Memory B cell (primary cell): Measurements from ENCODE around the gene CALCR.
A peak's percentile ranks its signal among the peaks of the same experiment; 100 is the strongest.

Experiments
- ATAC-seq: fragments of 150-1000 bp; cut with Tn5 transposase; 2 replicates; pipeline ENCODE4 v1.10.0; 2021; ENCODE audit warnings: low read depth, mild to moderate bottlenecking, moderate library complexity
- DNase-seq, 2 donors: peaks; one replicate each; pipeline ENCODE4 v3.0.0; 2022; ENCODE audit warnings: low spot score in 2 of 2
- H3K27ac Mint-ChIP-seq: one replicate; pipeline ENCODE4 v1.8.0; 2022; ENCODE audit warnings: mild to moderate bottlenecking, moderate library complexity, mixed read lengths
- H3K27me3 Mint-ChIP-seq: one replicate; pipeline ENCODE4 v1.8.0; 2022; ENCODE audit warnings: mixed read lengths
- H3K36me3 Mint-ChIP-seq: one replicate; pipeline ENCODE4 v1.8.0; 2022; ENCODE audit warnings: mild to moderate bottlenecking, mixed read lengths
- H3K4me1 Mint-ChIP-seq: one replicate; pipeline ENCODE4 v1.8.0; 2022; ENCODE audit warnings: mixed read lengths
- H3K4me3 Mint-ChIP-seq: one replicate; pipeline ENCODE4 v1.8.0; 2022; ENCODE audit warnings: mild to moderate bottlenecking, moderate library complexity, mixed read lengths
- H3K9me3 Mint-ChIP-seq: one replicate; pipeline ENCODE4 v1.8.0; 2022; ENCODE audit warnings: mixed read lengths

Gene CALCR

GRCh38 chr7:93578762-93579161, 4.2 kb upstream of the CALCR start:
- Mint-ChIP-seq H3K4me1 (peaks cover 9% of the 10 kb centered on the region), H3K27ac (no peak overlapping the region), H3K27me3 (peaks cover 28% of the 10 kb centered on the region)

GRCh38 chr7:93575555-93576399, 1.3 kb upstream of the CALCR start:
- ATAC-seq (no peak), DNase-seq (no peak)
- H3K36me3 Mint-ChIP-seq = no peaks in the 10 kb centered on the region
- H3K9me3 Mint-ChIP-seq = no peaks in the 10 kb centered on the region
- peaks cover 23% of the 10 kb centered on the region for H3K27me3 Mint-ChIP-seq
- H3K4me3 Mint-ChIP-seq = peak overlapping the region; percentile 75
- H3K4me1 Mint-ChIP-seq = peaks cover 9% of the 10 kb centered on the region
- no peak overlapping the region for H3K27ac Mint-ChIP-seq

More at GRCh38 chr7:93578762-93579161, 4.2 kb upstream of the CALCR start:
- no peak for DNase-seq
- ATAC-seq = no peak
- Mint-ChIP-seq H3K36me3 (no peaks in the 10 kb centered on the region), H3K9me3 (no peaks in the 10 kb centered on the region), H3K4me3 (no peak overlapping the region)

- no peak overlapping the region for H3K4me3 Mint-ChIP-seq
- no peak overlapping the region for H3K27ac Mint-ChIP-seq
- peaks cover 23% of the 10 kb centered on the region for H3K27me3 Mint-ChIP-seq
- H3K4me1 Mint-ChIP-seq = peaks cover 9% of the 10 kb centered on the region
- no peak for ATAC-seq
- no peak for DNase-seq
- no peaks in the 10 kb centered on the region for H3K9me3 Mint-ChIP-seq
- H3K36me3 Mint-ChIP-seq = no peaks in the 10 kb centered on the region
Measured at GRCh38 chr7:93574269-93574645, 267 bp downstream of the CALCR start.

- Mint-ChIP-seq H3K9me3 (no peaks in the 10 kb centered on the region), H3K4me1 (no peaks in the 10 kb centered on the region), H3K4me3 (no peak overlapping the region), H3K36me3 (no peaks in the 10 kb centered on the region), H3K27me3 (peaks cover 2% of the 10 kb centered on the region), H3K27ac (no peak overlapping the region)
- ATAC-seq = no peak
- no peak for DNase-seq
Measured at GRCh38 chr7:93569189-93569588, 5.3 kb downstream of the CALCR start.

- ATAC-seq = no peak
- H3K27ac Mint-ChIP-seq = no peak overlapping the region
- H3K9me3 Mint-ChIP-seq = no peaks in the 10 kb centered on the region
- DNase-seq = no peak
- H3K4me3 Mint-ChIP-seq = no peak overlapping the region
- H3K27me3 Mint-ChIP-seq = peaks cover 2% of the 10 kb centered on the region
- no peaks in the 10 kb centered on the region for H3K36me3 Mint-ChIP-seq
- peaks cover 7% of the 10 kb centered on the region for H3K4me1 Mint-ChIP-seq
Measured at GRCh38 chr7:93566876-93567275, 7.6 kb downstream of the CALCR start.

- H3K4me3 Mint-ChIP-seq = peak overlapping the region; percentile 56
- peak; percentile 54 for ATAC-seq
- no peak for DNase-seq
- no peak overlapping the region for H3K27ac Mint-ChIP-seq
- H3K36me3 Mint-ChIP-seq = no peaks in the 10 kb centered on the region
- no peaks in the 10 kb centered on the region for H3K9me3 Mint-ChIP-seq
- H3K27me3 Mint-ChIP-seq = no peaks in the 10 kb centered on the region
- H3K4me1 Mint-ChIP-seq = peaks cover 21% of the 10 kb centered on the region
Measured at GRCh38 chr7:93563584-93563983, 10.9 kb downstream of the CALCR start.

GRCh38 chr7:93562936-93563335, 11.6 kb downstream of the CALCR start:
- Mint-ChIP-seq H3K4me3 (no peak overlapping the region), H3K9me3 (no peaks in the 10 kb centered on the region), H3K27ac (no peak overlapping the region), H3K27me3 (no peaks in the 10 kb centered on the region), H3K4me1 (peaks cover 21% of the 10 kb centered on the region), H3K36me3 (no peaks in the 10 kb centered on the region)
- DNase-seq (no peak), ATAC-seq (no peak)

GRCh38 chr7:93562106-93562505, 12.4 kb downstream of the CALCR start:
- DNase-seq = no peak
- Mint-ChIP-seq H3K4me3 (no peak overlapping the region), H3K36me3 (no peaks in the 10 kb centered on the region), H3K9me3 (no peaks in the 10 kb centered on the region), H3K4me1 (peaks cover 21% of the 10 kb centered on the region), H3K27me3 (no peaks in the 10 kb centered on the region), H3K27ac (no peak overlapping the region)
- no peak for ATAC-seq

- Mint-ChIP-seq H3K4me3 (peak overlapping the region; percentile 37), H3K36me3 (no peaks in the 10 kb centered on the region), H3K4me1 (peaks cover 21% of the 10 kb centered on the region), H3K27me3 (no peaks in the 10 kb centered on the region), H3K9me3 (no peaks in the 10 kb centered on the region), H3K27ac (peak overlapping the region; percentile 90)
- ATAC-seq (peak; percentile 93), DNase-seq (peak in 1 of 2 donors; percentile 2)
Measured at GRCh38 chr7:93559639-93560491, 14.7 kb downstream of the CALCR start.

- peak overlapping the region; percentile 5 for H3K4me3 Mint-ChIP-seq
- H3K4me1 Mint-ChIP-seq = peaks cover 21% of the 10 kb centered on the region
- no peaks in the 10 kb centered on the region for H3K9me3 Mint-ChIP-seq
- no peak for DNase-seq
- H3K36me3 Mint-ChIP-seq = no peaks in the 10 kb centered on the region
- H3K27ac Mint-ChIP-seq = peak overlapping the region; percentile 90
- H3K27me3 Mint-ChIP-seq = no peaks in the 10 kb centered on the region
- no peak for ATAC-seq
Measured at GRCh38 chr7:93558705-93559614, 15.6 kb downstream of the CALCR start.

- Mint-ChIP-seq H3K27ac (no peak overlapping the region), H3K4me1 (no peaks in the 10 kb centered on the region), H3K27me3 (no peaks in the 10 kb centered on the region), H3K9me3 (no peaks in the 10 kb centered on the region), H3K36me3 (no peaks in the 10 kb centered on the region), H3K4me3 (no peak overlapping the region)
- no peak for ATAC-seq
- DNase-seq = no peak
Measured at GRCh38 chr7:93551931-93552330, 22.6 kb downstream of the CALCR start.

- H3K27ac Mint-ChIP-seq = no peak overlapping the region
Measured at GRCh38 chr7:93551063-93551895, 23.2 kb downstream of the CALCR start.

GRCh38 chr7:93547716-93548115, 26.8 kb downstream of the CALCR start:
- DNase-seq (no peak), ATAC-seq (no peak)
- Mint-ChIP-seq H3K4me3 (no peak overlapping the region), H3K9me3 (no peaks in the 10 kb centered on the region), H3K27me3 (no peaks in the 10 kb centered on the region), H3K36me3 (no peaks in the 10 kb centered on the region), H3K27ac (no peak overlapping the region), H3K4me1 (no peaks in the 10 kb centered on the region)

More at GRCh38 chr7:93551063-93551895, 23.2 kb downstream of the CALCR start:
- no peaks in the 10 kb centered on the region for H3K36me3 Mint-ChIP-seq
- peak; percentile 54 for ATAC-seq
- H3K27me3 Mint-ChIP-seq = no peaks in the 10 kb centered on the region
- no peak overlapping the region for H3K4me3 Mint-ChIP-seq
- H3K4me1 Mint-ChIP-seq = no peaks in the 10 kb centered on the region
- no peaks in the 10 kb centered on the region for H3K9me3 Mint-ChIP-seq
- no peak for DNase-seq
